ENCODE results near the gene ZNF628.
"Not testable (repeated sequence)": the region's sequence is repeated elsewhere in the genome, so short reads cannot be mapped to it uniquely, and the experiment has no call there.

ZNF628 gene

GRCh38 chr19:55443045-55443823, 33.2 kb upstream of the ZNF628 start, which contains the start of gene SHISA7:
TSS of gene SHISA7 (minus strand) at chr19:55443300. CDS start at chr19:55442863, 437 bp downstream.
- ATAC-seq (no peak), DNase-seq (no peak)
- Mint-ChIP-seq H3K27me3 (peaks cover 70% of the 10 kb centered on the region), H3K9me3 (no peaks in the 10 kb centered on the region), H3K36me3 (ENCODE audit: low read depth) (no peaks in the 10 kb centered on the region), H3K27ac (no peak within 1 kb of the TSS), H3K4me3 (no peak within 1 kb of the TSS), H3K4me1 (peaks cover 15% of the 10 kb centered on the region)

GRCh38 chr19:55443824-55444480, 32.5 kb upstream of the ZNF628 start:
- Mint-ChIP-seq H3K4me3 (no peak overlapping the region), H3K36me3 (ENCODE audit: low read depth) (no peaks in the 10 kb centered on the region), H3K27me3 (peaks cover 64% of the 10 kb centered on the region), H3K27ac (no peak overlapping the region), H3K4me1 (peaks cover 15% of the 10 kb centered on the region), H3K9me3 (no peaks in the 10 kb centered on the region)
- DNase-seq (no peak), ATAC-seq (no peak)

- Mint-ChIP-seq H3K27ac (no peak overlapping the region), H3K4me3 (no peak overlapping the region), H3K36me3 (ENCODE audit: low read depth) (no peaks in the 10 kb centered on the region), H3K4me1 (peaks cover 15% of the 10 kb centered on the region), H3K27me3 (peaks cover 58% of the 10 kb centered on the region), H3K9me3 (no peaks in the 10 kb centered on the region)
- DNase-seq (no peak), ATAC-seq (no peak)
These were observed 31.8 kb upstream of the ZNF628 start for GRCh38 chr19:55444646-55445045.

GRCh38 chr19:55446060-55446459, 30.4 kb upstream of the ZNF628 start:
- ATAC-seq (no peak), DNase-seq (no peak)
- H3K27me3 Mint-ChIP-seq = peaks cover 53% of the 10 kb centered on the region
- no peak overlapping the region for H3K27ac Mint-ChIP-seq
- H3K9me3 Mint-ChIP-seq = no peaks in the 10 kb centered on the region
- H3K4me3 Mint-ChIP-seq = no peak overlapping the region
- H3K36me3 Mint-ChIP-seq (ENCODE audit: low read depth) = no peaks in the 10 kb centered on the region
- peaks cover 8% of the 10 kb centered on the region for H3K4me1 Mint-ChIP-seq

- Mint-ChIP-seq H3K9me3 (no peaks in the 10 kb centered on the region), H3K4me3 (no peak overlapping the region), H3K4me1 (peaks cover 5% of the 10 kb centered on the region), H3K27me3 (peaks cover 49% of the 10 kb centered on the region), H3K36me3 (ENCODE audit: low read depth) (no peaks in the 10 kb centered on the region), H3K27ac (no peak overlapping the region)
- ATAC-seq = peak; percentile 23
- no peak for DNase-seq
These were observed 28.8 kb upstream of the ZNF628 start for GRCh38 chr19:55447421-55448174.

- ATAC-seq; H3K4me1 Mint-ChIP-seq; H3K4me3 Mint-ChIP-seq; H3K9me3 Mint-ChIP-seq; H3K36me3 Mint-ChIP-seq (ENCODE audit: low read depth); DNase-seq; H3K27ac Mint-ChIP-seq: not testable (repeated sequence)
- H3K27me3 Mint-ChIP-seq = peaks cover 48% of the 10 kb centered on the region
These were observed 28.3 kb upstream of the ZNF628 start for GRCh38 chr19:55448175-55448490.

- H3K36me3 Mint-ChIP-seq (ENCODE audit: low read depth) = peaks cover 9% of the 10 kb centered on the region
- DNase-seq (no peak), ATAC-seq (no peak)
- H3K27me3 Mint-ChIP-seq = peaks cover 45% of the 10 kb centered on the region
- H3K4me3 Mint-ChIP-seq = no peak overlapping the region
- H3K27ac Mint-ChIP-seq = no peak overlapping the region
- H3K4me1 Mint-ChIP-seq = peaks cover 16% of the 10 kb centered on the region
- no peaks in the 10 kb centered on the region for H3K9me3 Mint-ChIP-seq
These were observed 26.9 kb upstream of the ZNF628 start for GRCh38 chr19:55449469-55449868.

- Mint-ChIP-seq H3K4me3 (peak overlapping the region; percentile 35), H3K4me1 (peaks cover 16% of the 10 kb centered on the region), H3K27ac (no peak overlapping the region), H3K27me3 (peaks cover 29% of the 10 kb centered on the region), H3K9me3 (no peaks in the 10 kb centered on the region), H3K36me3 (ENCODE audit: low read depth) (peaks cover 9% of the 10 kb centered on the region)
- DNase-seq (no peak), ATAC-seq (no peak)
These were observed 25.1 kb upstream of the ZNF628 start for GRCh38 chr19:55451163-55451964.

- peaks cover 29% of the 10 kb centered on the region for H3K27me3 Mint-ChIP-seq
- H3K4me1 Mint-ChIP-seq = peaks cover 16% of the 10 kb centered on the region
- H3K4me3 Mint-ChIP-seq = peak overlapping the region; percentile 35
- no peak overlapping the region for H3K27ac Mint-ChIP-seq
- ATAC-seq (no peak), DNase-seq (no peak)
- H3K9me3 Mint-ChIP-seq = no peaks in the 10 kb centered on the region
- peaks cover 9% of the 10 kb centered on the region for H3K36me3 Mint-ChIP-seq (ENCODE audit: low read depth)
These were observed 24.3 kb upstream of the ZNF628 start for GRCh38 chr19:55451965-55452748.

GRCh38 chr19:55452749-55453346, 23.6 kb upstream of the ZNF628 start:
- ATAC-seq = peak; percentile 38
- no peak overlapping the region for H3K4me3 Mint-ChIP-seq
- no peak for DNase-seq
- H3K9me3 Mint-ChIP-seq = no peaks in the 10 kb centered on the region
- H3K4me1 Mint-ChIP-seq = peaks cover 16% of the 10 kb centered on the region
- H3K36me3 Mint-ChIP-seq (ENCODE audit: low read depth) = peaks cover 9% of the 10 kb centered on the region
- H3K27me3 Mint-ChIP-seq = peaks cover 29% of the 10 kb centered on the region
- H3K27ac Mint-ChIP-seq = no peak overlapping the region

GRCh38 chr19:55453511-55454260, 22.7 kb upstream of the ZNF628 start:
- DNase-seq (no peak), ATAC-seq (no peak)
- Mint-ChIP-seq H3K27me3 (peaks cover 29% of the 10 kb centered on the region), H3K27ac (peak overlapping the region; percentile 12), H3K4me3 (no peak overlapping the region), H3K9me3 (no peaks in the 10 kb centered on the region), H3K4me1 (peaks cover 16% of the 10 kb centered on the region), H3K36me3 (ENCODE audit: low read depth) (peaks cover 9% of the 10 kb centered on the region)

- ATAC-seq (no peak), DNase-seq (peak; percentile 62)
- Mint-ChIP-seq H3K4me1 (peaks cover 19% of the 10 kb centered on the region), H3K4me3 (no peak overlapping the region), H3K9me3 (no peaks in the 10 kb centered on the region), H3K27me3 (peaks cover 29% of the 10 kb centered on the region), H3K27ac (no peak overlapping the region), H3K36me3 (ENCODE audit: low read depth) (peaks cover 9% of the 10 kb centered on the region)
These were observed 21.6 kb upstream of the ZNF628 start for GRCh38 chr19:55454787-55455243.
